H9 (cell line): ENCODE data around the gene SQOR. TPM values are rescaled to one million over a fixed set of nuclear protein-coding genes. Genes with fewer than 3 reads are reported as not detected.

Experiments used
- DNase-seq: peaks from one replicate; pipeline ENCODE4 v3.0.0-alpha.2; 2017
- H2AFZ ChIP-seq: one replicate; pipeline ENCODE4 v1.6.1; 2013; ENCODE audit warnings: mild to moderate bottlenecking, low read length, control low read depth, moderate library complexity
- H2AK5ac ChIP-seq: 2 replicates; pipeline ENCODE4 v1.6.1; 2013; ENCODE audit warnings: low read length, control low read depth, mixed read lengths; ENCODE audit not compliant: insufficient read length
- H2BK120ac ChIP-seq: one replicate; pipeline ENCODE4 v1.6.1; 2013; ENCODE audit warnings: low read depth, mild to moderate bottlenecking, low read length, control low read depth, inconsistent platforms; ENCODE audit not compliant: poor library complexity, severe bottlenecking
- H2BK12ac ChIP-seq: 2 replicates; pipeline ENCODE4 v1.6.1; 2013; ENCODE audit warnings: low read length, control low read depth, mixed read lengths, low read depth; ENCODE audit not compliant: insufficient read length
- H2BK15ac ChIP-seq: 2 replicates; pipeline ENCODE4 v1.6.1; 2013; ENCODE audit warnings: low read depth, low read length, control low read depth
- H2BK20ac ChIP-seq: one replicate; pipeline ENCODE4 v1.6.1; 2013; ENCODE audit warnings: low read depth, mild to moderate bottlenecking, low read length, control low read depth, inconsistent platforms; ENCODE audit not compliant: poor library complexity, severe bottlenecking
- H2BK5ac ChIP-seq: 2 replicates; pipeline ENCODE4 v1.6.1; 2013; ENCODE audit warnings: low read length, control low read depth, mixed read lengths; ENCODE audit not compliant: insufficient read length
- H3K14ac ChIP-seq: 2 replicates; pipeline ENCODE4 v1.6.1; 2013; ENCODE audit warnings: low read length, control low read depth; ENCODE audit not compliant: insufficient read depth
- H3K18ac ChIP-seq: 2 replicates; pipeline ENCODE4 v1.6.1; 2013; ENCODE audit warnings: low read depth, mild to moderate bottlenecking, mixed read lengths, low read length, control low read depth; ENCODE audit not compliant: insufficient read length
- H3K23ac ChIP-seq: 2 replicates; pipeline ENCODE4 v1.6.1; 2013; ENCODE audit warnings: low read length, control low read depth, mixed read lengths, low read depth; ENCODE audit not compliant: insufficient read length
- H3K23me2 ChIP-seq: 2 replicates; pipeline ENCODE4 v1.6.1; 2013; ENCODE audit warnings: low read depth, mild to moderate bottlenecking, mixed read lengths, low read length, control low read depth; ENCODE audit not compliant: insufficient read length, poor library complexity, severe bottlenecking
- H3K27ac ChIP-seq: 2 replicates; pipeline ENCODE4 v1.5.1; 2013; ENCODE audit warnings: low read length, control low read depth, mixed read lengths, low read depth; ENCODE audit not compliant: insufficient read length
- H3K27me3 ChIP-seq: 2 replicates; pipeline ENCODE4 v1.6.1; 2013; ENCODE audit warnings: low read length, control low read depth, inconsistent platforms; ENCODE audit not compliant: insufficient read depth
- H3K4ac ChIP-seq: 2 replicates; pipeline ENCODE4 v1.6.1; 2013; ENCODE audit warnings: low read depth, mild to moderate bottlenecking, control low read depth, inconsistent platforms, low read length, moderate library complexity
- H3K4me1 ChIP-seq: 2 replicates; pipeline ENCODE4 v1.6.1; 2013; ENCODE audit warnings: low read length, control low read depth, inconsistent platforms; ENCODE audit not compliant: insufficient read depth
- H3K4me2 ChIP-seq: 2 replicates; pipeline ENCODE4 v1.6.1; 2013; ENCODE audit warnings: low read length, control low read depth, mixed read lengths; ENCODE audit not compliant: insufficient read length, insufficient read depth
- H3K56ac ChIP-seq: 2 replicates; pipeline ENCODE4 v1.6.1; 2013; ENCODE audit warnings: low read depth, mild to moderate bottlenecking, mixed read lengths, low read length, control low read depth; ENCODE audit not compliant: insufficient read length
- H3K79me1 ChIP-seq: 2 replicates; pipeline ENCODE4 v1.6.1; 2013; ENCODE audit warnings: low read depth, mild to moderate bottlenecking, moderate library complexity, low read length, control low read depth, inconsistent platforms; ENCODE audit not compliant: insufficient read depth, poor library complexity, severe bottlenecking
- H3K79me2 ChIP-seq: 2 replicates; pipeline ENCODE4 v1.6.1; 2013; ENCODE audit warnings: low read length, control low read depth, inconsistent platforms; ENCODE audit not compliant: insufficient read depth
- H3K9ac ChIP-seq: 2 replicates; pipeline ENCODE4 v1.6.1; 2013; ENCODE audit warnings: low read length, control low read depth, mixed read lengths; ENCODE audit not compliant: insufficient read length; ENCODE audit errors: extremely low read depth
- H3K9me3 ChIP-seq: one replicate; pipeline ENCODE4 v1.6.1; 2013; ENCODE audit warnings: low read depth, low read length, inconsistent platforms; ENCODE audit not compliant: control insufficient read depth
- H3T11ph ChIP-seq: one replicate; pipeline ENCODE4 v1.6.1; 2013; ENCODE audit warnings: mild to moderate bottlenecking, low read length, control low read depth, inconsistent platforms
- H4K20me1 ChIP-seq: one replicate; pipeline ENCODE4 v1.6.1; 2013; ENCODE audit not compliant: control insufficient read depth, insufficient read length, insufficient read depth
- H4K5ac ChIP-seq: 2 replicates; pipeline ENCODE4 v1.6.1; 2013; ENCODE audit warnings: low read depth, mild to moderate bottlenecking, mixed read lengths, low read length, control low read depth; ENCODE audit not compliant: insufficient read length
- H4K8ac ChIP-seq: replicated peaks from 2 replicates; pipeline ENCODE4 v1.6.1; 2013; ENCODE audit warnings: low read length, control low read depth, mixed read lengths, low read depth; ENCODE audit not compliant: insufficient read length
- H4K91ac ChIP-seq: 2 replicates; pipeline ENCODE4 v1.6.1; 2013; ENCODE audit warnings: low read depth, mild to moderate bottlenecking, moderate library complexity, mixed read lengths, low read length, control low read depth; ENCODE audit not compliant: insufficient read length
- H3K27ac Mint-ChIP-seq, 3 experiments: 2 replicates in 2 of 3; 3 replicates in 1 of 3; pipeline ENCODE4 v1.8.0; 2020 to 2021; ENCODE audit warnings: mixed read lengths in 3 of 3, mild to moderate bottlenecking in 1 of 3, moderate library complexity in 1 of 3
- H3K27me3 Mint-ChIP-seq: 2 replicates; pipeline ENCODE4 v1.8.0; 2021; ENCODE audit warnings: low read depth, mild to moderate bottlenecking, moderate library complexity, mixed read lengths
- H3K36me3 Mint-ChIP-seq, 3 experiments: 2 replicates in 2 of 3; 3 replicates in 1 of 3; pipeline ENCODE4 v1.8.0; 2020 to 2021; ENCODE audit warnings: low read depth in 3 of 3, mixed read lengths in 3 of 3; ENCODE audit not compliant: insufficient read depth in 1 of 3
- H3K4me1 Mint-ChIP-seq, 2 experiments: 2 replicates each; pipeline ENCODE4 v1.8.0; 2020; ENCODE audit warnings: mixed read lengths in 2 of 2
- H3K4me3 Mint-ChIP-seq, 2 experiments: 2 replicates in 1 of 2; 3 replicates in 1 of 2; pipeline ENCODE4 v1.8.0; 2020 to 2021; ENCODE audit warnings: mild to moderate bottlenecking in 2 of 2, mixed read lengths in 2 of 2, moderate library complexity in 1 of 2
- H3K9me3 Mint-ChIP-seq, 2 experiments: 2 replicates in 1 of 2; 3 replicates in 1 of 2; pipeline ENCODE4 v1.8.0; 2020; ENCODE audit warnings: mild to moderate bottlenecking in 2 of 2, mixed read lengths in 2 of 2, moderate library complexity in 1 of 2
- CTCF ChIP-seq: fragments of 200-600 bp; sonication (generic); conservative IDR thresholded peaks from 3 replicates; pipeline ENCODE4 v1.8.0; 2021; ENCODE audit warnings: antibody characterized with exemption, mild to moderate bottlenecking
- WGBS: extraction: QIAGEN DNeasy Blood & Tissue Kit; methylation state at CpG from one replicate; pipeline ENCODE4 v1.1.7; 2013; ENCODE audit warnings: missing lambda C conversion rate, low lambda C conversion rate, mixed read lengths; ENCODE audit not compliant: insufficient read length; ENCODE audit errors: extremely low coverage; 5-methylcytosine and 5-hydroxymethylcytosine counted together
- total RNA-seq: library from RNA; stranded (reverse); gene quantifications from 2 replicates; pipeline ENCODE4 v1.2.1, GENCODE V29; 2021

SQOR gene
- total RNA-seq, 1 experiment from 2014 or later, result 0.17 TPM

GRCh38 chr15:45704329-45705249 lies 69.8 kb downstream of the SQOR start:
- Histone ChIP-seq H2BK5ac (no peak overlapping the region), H3K18ac (peak overlapping the region; percentile 25), H2AK5ac (no peak overlapping the region), H3K27ac (no peak overlapping the region), H2BK15ac (no peak overlapping the region), H3K79me2 (no peaks in the 10 kb centered on the region), H2BK12ac (no peak overlapping the region), H3K27me3 (no peaks in the 10 kb centered on the region), H3K4ac (no peak overlapping the region), H3K9me3 (no peaks in the 10 kb centered on the region), H3K4me1 (no peaks in the 10 kb centered on the region), H3K79me1 (no peaks in the 10 kb centered on the region), H3K56ac (no peak overlapping the region), H4K91ac (no peak overlapping the region), H2AFZ (peak overlapping the region; percentile 24), H3K23me2 (peaks cover 5% of the 10 kb centered on the region), H2BK120ac (no peak overlapping the region), H2BK20ac (no peak overlapping the region), H3K9ac (no peak overlapping the region), H4K20me1 (no peaks in the 10 kb centered on the region), H3T11ph (no peak overlapping the region), H3K14ac (no peak overlapping the region), H3K4me2 (peak overlapping the region; percentile 95), H4K8ac (no peak overlapping the region), H4K5ac (no peak overlapping the region), H3K23ac (no peak overlapping the region)
- no peak; the same call in 2 of the 3 replicates for TF ChIP-seq CTCF
- peak overlapping the region; percentile 85 to 89 for H3K4me3 Mint-ChIP-seq
- no peaks in the 10 kb centered on the region for H3K36me3 Mint-ChIP-seq
- peak; percentile 86 for DNase-seq
- H3K27me3 Mint-ChIP-seq, result peaks cover 26% of the 10 kb centered on the region
- H3K9me3 Mint-ChIP-seq, result no peaks in the 10 kb centered on the region
- H3K27ac Mint-ChIP-seq, result peak overlapping the region in 2 of 3 experiments; percentile 31 to 77; a peak in 3 of 7 replicates
- no CpG with 5 or more reads among the region's 67 CpGs for WGBS
- H3K4me1 Mint-ChIP-seq, result peaks cover 8 to 16% of the 10 kb centered on the region in 2 experiments
